NCI-H82 treated with DMSO at 0.1 percent for 48 hours (cell line): ENCODE results near the gene MRPL48.
"Not testable (repeated sequence)": the region's sequence is repeated elsewhere in the genome, so short reads cannot be mapped to it uniquely, and the experiment has no call there.

Experiments
- DNase-seq: peaks from one replicate; lab custom pipeline; 2025; ENCODE audit not compliant: unreplicated experiment; lab: John Stamatoyannopoulos, UW

Gene MRPL48

DNA sequence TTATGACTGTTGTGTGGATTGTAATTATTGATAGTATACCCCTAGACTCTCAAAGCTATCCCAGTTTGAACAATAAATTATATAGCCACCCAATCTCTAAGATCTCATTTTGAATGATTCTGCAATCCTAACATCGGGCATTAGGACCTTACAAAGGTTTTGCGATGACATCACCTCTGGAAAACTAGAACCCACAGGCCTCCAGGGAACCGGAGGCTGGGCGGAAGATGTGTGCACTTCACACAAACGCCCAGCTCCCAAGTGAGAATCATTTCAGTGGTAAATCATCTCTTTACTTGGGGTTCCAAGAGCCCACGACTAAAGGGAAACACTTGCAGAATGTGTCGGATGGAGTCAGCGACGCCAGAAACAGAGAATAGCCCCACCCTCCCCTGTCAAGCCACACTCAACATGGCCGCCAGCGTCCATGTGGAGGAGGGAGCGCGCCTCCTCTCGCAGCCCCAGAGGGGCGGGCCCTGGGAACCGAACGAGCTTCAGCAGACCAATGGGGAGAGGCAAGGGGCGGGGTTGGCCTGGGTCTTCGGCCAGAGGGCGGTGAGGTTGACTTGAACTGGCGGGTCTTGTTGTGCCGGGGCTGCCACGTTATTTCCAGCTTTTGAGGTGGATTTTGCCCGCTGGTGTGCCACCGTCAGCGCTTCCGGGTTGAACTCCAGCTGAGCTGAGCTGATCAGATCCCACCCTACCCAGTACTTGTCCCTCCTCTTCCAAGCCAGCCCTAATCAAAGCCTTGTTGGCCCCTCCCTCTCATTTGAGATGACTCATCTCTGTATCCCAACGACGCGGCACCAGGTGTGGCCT lies 8.4 kb upstream of the MRPL48 start:
- peak; percentile 96 for DNase-seq

GRCh38 chr11:73781303-73781702 lies 6.4 kb upstream of the MRPL48 start:
- DNase-seq, result no peak

DNA sequence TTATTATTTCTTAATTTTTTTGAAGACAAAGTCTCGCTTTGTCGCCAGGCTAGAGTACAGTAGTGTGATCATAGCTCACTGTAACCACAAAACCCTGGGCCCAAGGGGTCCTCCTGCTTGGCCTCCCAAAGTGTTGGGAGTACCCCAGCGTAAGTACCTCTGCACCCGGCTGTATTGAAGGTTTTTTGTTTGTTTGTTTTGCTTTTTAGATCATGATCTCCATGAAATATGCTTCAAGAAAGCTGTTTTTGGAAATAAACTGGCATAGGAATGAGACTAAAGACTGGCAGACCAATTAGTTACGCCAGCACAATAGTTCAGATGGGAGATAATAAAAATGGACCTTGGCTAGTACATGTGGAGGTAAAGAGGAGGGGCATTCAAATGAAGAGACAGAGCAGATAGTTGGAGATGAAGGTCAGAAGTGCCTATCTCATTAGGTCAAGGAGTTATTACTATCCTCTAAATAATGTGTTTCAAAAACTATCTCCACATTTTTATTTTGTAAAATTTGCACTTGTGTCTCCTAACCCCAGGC lies 4.1 kb upstream of the MRPL48 start:
- DNase-seq, result no peak

- no peak for DNase-seq
These were observed 3.5 kb upstream of the MRPL48 start for GRCh38 chr11:73784080-73784634.

GRCh38 chr11:73784734-73785133 lies 2.9 kb upstream of the MRPL48 start:
- no peak for DNase-seq

GRCh38 chr11:73785467-73785866 lies 2.2 kb upstream of the MRPL48 start:
- not testable (repeated sequence) for DNase-seq

DNA sequence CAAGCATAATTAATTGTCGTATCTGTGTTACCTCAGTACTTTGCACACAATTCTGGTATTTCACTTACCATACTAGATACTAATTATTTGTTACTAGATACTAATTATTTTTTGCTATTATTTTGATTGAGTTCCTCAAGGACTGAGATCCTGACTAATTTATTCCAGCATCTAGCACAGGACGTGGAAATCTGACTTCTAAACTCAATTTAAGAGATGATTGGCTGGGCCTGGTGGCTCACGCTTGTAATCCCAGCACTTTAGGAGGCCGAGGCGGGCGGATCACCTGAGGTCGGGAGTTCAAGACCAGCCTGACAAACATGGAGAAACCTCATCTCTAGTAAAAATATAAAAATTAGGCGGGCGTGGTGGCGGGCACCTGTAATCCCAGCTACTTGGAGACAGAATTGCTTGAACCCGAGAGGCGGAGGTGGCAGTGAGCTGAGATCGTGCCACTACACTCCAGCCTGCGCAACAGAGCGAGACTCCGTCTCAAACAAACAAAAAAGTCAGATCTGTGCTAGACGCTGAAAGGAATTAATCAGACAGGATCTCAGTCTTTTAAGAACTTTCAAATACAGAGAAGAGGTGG lies 527 bp upstream of the MRPL48 start:
- no peak for DNase-seq

GRCh38 chr11:73789279-73789670 lies 1.6 kb downstream of the MRPL48 start:
- DNase-seq, result no peak

- DNase-seq, result no peak
These were observed 4.9 kb downstream of the MRPL48 start for GRCh38 chr11:73792584-73792983.

- DNase-seq, result no peak
These were observed 8.4 kb downstream of the MRPL48 start for GRCh38 chr11:73795925-73796632.

DNA sequence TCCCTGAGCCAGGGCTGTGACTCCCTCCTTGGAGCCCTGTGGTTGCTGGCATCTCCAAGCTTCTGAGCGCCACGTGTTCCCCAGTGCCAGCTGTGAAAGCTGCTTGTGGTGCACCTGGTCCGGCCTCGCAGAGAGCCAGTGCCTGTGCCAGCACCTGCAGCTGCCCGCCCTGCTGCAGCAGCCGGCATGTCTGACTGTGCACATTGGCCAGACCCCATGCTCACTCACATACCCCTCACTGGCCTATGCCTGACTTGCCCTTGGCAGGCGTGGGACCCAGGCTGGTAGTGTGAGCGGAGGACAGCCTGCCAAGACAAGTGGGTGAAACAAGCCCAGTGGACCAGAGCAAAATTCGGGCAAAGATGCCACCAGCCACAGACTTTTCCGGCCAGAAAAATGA lies 9.8 kb downstream of the MRPL48 start:
- no peak for DNase-seq

- DNase-seq, result no peak
These were observed 12.7 kb downstream of the MRPL48 start for GRCh38 chr11:73800276-73800806.

- DNase-seq, result no peak
These were observed 13.5 kb downstream of the MRPL48 start for GRCh38 chr11:73801136-73801535.

- no peak for DNase-seq
These were observed 17.0 kb downstream of the MRPL48 start for GRCh38 chr11:73804712-73805111.

GRCh38 chr11:73808052-73808451 lies 20.4 kb downstream of the MRPL48 start:
- no peak for DNase-seq

DNA sequence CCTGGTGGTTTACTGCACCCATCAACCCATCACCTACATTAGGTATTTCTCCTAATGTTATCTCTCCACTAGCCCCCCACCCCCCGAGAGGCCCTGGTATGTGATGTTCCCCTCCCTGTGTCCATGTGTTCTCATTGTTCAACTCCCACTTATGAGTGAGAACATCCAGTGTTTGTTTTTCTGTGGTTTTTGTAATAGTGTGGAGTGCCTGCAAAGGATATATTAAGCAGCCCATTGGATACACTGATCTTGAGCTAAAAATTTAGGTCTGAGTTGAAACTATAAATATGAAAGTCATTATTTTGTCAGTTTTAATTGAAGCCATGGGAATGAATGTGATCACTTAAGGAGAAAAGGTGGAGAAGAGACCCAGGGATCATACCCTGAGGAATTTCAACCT lies 23.0 kb downstream of the MRPL48 start:
- DNase-seq, result no peak

GRCh38 chr11:73812234-73812633 lies 24.6 kb downstream of the MRPL48 start:
- DNase-seq, result no peak

GRCh38 chr11:73814812-73815211 lies 27.1 kb downstream of the MRPL48 start:
- DNase-seq, result no peak

GRCh38 chr11:73818846-73819245 lies 31.2 kb downstream of the MRPL48 start:
- DNase-seq, result no peak

- no peak for DNase-seq
These were observed 42.6 kb downstream of the MRPL48 start for GRCh38 chr11:73830261-73830660.

DNA sequence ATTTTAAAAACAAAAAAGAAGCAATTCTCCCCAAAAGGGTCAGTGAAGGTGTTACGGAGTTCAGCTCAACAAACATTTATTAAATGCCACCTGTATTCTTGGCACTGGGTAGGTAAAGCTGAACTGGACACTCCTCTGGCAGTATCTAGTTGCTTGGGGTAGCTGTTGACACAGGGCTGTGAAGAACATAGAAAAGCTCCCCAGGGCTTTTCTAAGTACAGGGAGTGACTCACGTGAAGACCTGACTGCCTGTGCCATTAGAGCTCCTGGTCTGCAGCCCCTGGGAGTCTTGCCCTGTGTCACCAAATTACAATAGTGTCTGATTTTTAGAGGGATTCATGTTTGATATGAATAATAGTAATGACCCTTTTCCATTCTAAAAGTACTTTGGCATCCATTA lies 45.4 kb downstream of the MRPL48 start:
- DNase-seq, result no peak
